GM18519 (cell line): ENCODE measurements around the gene PFDN4.

Experiments used
- ATAC-seq: cut with Tn5 transposase; IDR thresholded peaks from one replicate; pipeline ENCODE4 v1.9.1; 2021; ENCODE audit warnings: mild to moderate bottlenecking, moderate library complexity; ENCODE audit not compliant: unreplicated experiment, low FRiP score

Gene PFDN4

GRCh38 chr20:54172856-54173652 lies 34.8 kb upstream of the PFDN4 start:
- ATAC-seq, result no peak

DNA sequence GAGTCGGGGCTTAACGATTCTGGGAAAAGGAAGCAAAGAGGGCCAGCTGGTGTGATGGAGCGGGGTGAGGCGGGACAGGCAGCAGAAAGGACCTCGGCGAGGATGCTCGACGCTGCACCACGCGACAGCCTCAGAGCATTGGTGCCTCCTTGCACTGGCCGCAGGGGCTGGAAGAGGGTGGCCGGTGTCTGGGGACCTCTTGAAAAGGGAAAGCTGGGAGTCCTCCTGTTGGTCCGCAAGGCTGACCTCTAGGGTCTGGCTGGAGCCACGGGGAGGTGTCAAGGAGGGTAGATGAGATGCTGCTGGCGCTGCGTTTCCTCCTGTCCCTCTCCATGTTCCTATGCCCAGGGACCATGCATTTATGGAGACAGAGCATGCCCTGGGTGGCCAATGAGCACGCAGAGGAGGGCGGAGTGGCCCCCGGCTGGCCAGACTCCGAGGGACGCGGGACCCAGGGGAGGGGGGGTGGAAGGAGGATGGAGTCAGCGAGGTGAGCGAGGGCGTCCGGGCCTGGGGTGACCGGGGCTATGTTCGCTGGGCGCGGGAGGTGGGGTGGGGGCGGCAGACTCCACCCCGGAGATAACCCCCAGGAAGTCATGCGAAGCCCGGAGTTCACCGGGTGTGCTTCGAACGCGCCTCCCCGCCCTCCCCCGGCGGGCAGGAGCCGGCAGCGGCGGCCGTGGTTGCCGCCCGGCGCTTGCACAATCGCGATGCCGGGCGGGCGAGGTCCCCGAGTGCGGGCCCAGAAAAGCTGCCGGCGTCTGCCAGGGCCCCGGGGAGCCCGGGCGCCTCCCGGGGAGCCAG lies 34.0 kb upstream of the PFDN4 start, which contains the start of gene CYP24A1:
Gene CYP24A1, minus strand, starts transcription at position 334 of the 804 bp plus-strand sequence. CDS start 407 bp downstream, outside the sequence.
- ATAC-seq, result no peak

GRCh38 chr20:54174457-54175175 lies 33.3 kb upstream of the PFDN4 start:
- ATAC-seq, result no peak

DNA sequence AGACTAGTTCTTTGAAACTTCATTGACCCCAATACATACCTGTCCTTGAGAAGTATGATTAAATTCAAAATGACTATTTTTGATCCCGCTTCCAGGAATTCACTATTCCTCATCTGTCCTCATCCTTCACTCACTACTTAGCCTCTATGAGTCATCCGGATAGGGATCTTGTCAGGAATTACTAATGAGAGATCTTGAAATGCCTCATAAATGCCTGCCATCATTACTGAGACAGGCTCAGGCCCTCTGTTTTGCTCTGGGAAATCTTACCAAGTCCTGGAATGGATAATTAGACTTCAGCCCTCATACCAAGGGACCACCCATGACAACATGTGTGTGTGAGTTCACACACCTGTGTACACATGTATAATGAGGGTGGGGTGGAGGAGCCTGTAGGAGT lies 31.3 kb upstream of the PFDN4 start:
- ATAC-seq, result no peak

DNA sequence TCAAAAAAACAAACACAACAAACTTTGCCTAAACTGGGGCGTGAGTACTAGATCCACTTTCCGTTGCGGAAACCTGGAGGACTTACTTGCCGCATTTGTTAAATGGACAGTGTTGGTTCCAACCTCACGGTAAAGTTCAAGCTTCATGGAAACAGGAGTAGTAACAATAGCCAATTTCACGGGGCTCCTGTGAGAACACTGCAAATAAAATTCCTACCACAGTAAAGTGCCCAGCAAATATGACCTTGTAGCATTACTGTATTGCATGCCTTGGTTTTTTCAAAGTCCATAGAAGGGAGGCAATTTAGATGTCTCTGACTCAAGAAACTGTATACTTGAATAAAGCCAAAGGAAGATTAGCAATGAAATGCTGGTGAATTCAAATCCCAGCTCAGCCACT lies 30.5 kb upstream of the PFDN4 start:
- ATAC-seq, result no peak

GRCh38 chr20:54178256-54178655 lies 29.6 kb upstream of the PFDN4 start:
- no peak for ATAC-seq

- ATAC-seq, result no peak
Measured at GRCh38 chr20:54179946-54180345, 27.9 kb upstream of the PFDN4 start.

DNA sequence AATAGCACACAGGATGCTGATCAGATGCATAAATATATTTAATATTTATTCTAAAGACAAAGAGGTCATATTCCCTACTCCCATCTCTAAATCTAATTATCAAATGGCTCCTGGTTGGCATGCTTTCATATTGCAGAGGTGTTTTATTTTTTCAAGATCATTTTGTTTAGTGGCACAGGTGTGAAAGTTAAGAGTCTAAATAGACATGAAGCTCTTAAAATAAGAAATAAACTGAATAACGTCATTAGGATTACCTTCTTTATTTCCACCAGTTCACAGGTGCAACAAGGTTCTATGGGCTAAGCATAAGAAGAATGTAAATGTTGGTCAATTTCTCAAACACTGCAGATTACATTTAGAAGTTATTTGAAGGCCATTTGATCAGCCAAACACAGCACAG lies 27.0 kb upstream of the PFDN4 start:
- no peak for ATAC-seq

- no peak for ATAC-seq
Measured at GRCh38 chr20:54184071-54184470, 23.8 kb upstream of the PFDN4 start.

DNA sequence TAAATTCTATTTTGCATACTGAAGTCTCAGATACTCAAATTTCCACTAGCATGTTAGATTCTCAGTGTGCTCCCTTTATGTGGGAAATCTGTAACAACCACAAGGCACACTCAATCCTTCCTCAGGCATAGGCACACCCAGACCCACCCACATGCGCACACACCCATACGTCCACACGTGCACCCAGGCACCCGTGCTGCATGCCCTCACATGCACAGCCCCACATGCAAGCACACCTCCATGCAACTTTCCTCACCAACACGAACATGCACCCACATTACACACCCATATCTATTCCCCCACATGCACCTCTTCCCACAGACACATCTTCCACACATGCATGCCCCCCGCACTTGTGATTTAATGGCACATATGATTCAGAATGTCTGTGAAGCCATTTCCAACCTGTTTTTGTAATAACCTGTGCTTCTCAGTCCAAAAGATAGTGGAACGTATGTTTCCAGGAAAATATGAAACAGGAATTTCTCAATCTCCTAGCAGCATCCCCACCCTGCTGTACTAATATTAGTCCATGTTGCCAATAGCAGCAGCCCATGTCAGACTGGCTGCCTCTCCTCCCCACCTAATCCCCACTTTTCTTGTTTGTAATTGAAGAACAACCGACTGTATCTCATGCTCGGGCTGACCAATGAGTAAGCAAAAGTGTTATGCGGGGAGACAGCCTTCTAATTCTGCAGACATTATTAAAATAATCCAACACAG lies 22.8 kb upstream of the PFDN4 start:
- no peak for ATAC-seq

GRCh38 chr20:54188132-54188849 lies 19.6 kb upstream of the PFDN4 start:
- ATAC-seq, result no peak

GRCh38 chr20:54189630-54190029 lies 18.3 kb upstream of the PFDN4 start:
- ATAC-seq, result no peak

DNA sequence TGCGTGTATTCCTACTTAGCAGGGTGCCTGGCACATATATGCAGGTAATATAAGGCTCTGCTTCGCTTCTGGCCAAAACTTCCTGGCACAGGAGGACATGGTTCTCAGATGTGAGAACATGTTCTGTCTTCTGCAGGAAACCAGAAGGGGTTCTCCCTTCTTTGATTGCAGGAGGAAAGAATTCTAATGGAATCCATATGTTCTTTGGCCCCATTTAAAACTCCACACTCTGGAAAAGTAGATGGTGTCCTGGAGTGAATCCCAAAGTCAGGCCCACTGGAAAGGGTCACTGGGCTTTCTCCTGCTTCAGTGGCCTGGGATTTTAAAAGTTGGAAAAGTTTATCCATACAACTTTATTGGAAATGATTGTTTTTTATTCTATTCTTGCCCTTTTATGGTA lies 17.7 kb upstream of the PFDN4 start:
- ATAC-seq, result no peak

DNA sequence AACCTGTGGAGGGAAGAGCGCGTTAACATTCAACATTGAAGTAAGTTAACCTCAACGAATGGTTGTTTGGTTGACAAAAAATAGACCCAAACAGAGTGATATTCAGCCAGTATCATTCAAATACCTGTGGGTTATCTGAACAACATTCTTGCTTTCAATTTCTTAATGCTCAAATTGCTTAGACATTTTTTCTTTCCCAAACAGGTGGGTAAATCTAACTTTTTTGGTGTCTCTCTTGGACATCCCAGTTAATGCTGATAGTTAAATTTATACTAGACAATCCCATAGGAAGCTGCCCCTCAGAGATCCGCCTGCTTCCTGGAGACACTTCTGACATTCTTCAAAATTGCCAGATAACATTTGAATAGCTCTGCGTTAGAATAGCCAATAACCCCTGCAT lies 14.1 kb upstream of the PFDN4 start:
- ATAC-seq, result no peak

GRCh38 chr20:54194724-54195438 lies 13.0 kb upstream of the PFDN4 start:
- ATAC-seq, result no peak

DNA sequence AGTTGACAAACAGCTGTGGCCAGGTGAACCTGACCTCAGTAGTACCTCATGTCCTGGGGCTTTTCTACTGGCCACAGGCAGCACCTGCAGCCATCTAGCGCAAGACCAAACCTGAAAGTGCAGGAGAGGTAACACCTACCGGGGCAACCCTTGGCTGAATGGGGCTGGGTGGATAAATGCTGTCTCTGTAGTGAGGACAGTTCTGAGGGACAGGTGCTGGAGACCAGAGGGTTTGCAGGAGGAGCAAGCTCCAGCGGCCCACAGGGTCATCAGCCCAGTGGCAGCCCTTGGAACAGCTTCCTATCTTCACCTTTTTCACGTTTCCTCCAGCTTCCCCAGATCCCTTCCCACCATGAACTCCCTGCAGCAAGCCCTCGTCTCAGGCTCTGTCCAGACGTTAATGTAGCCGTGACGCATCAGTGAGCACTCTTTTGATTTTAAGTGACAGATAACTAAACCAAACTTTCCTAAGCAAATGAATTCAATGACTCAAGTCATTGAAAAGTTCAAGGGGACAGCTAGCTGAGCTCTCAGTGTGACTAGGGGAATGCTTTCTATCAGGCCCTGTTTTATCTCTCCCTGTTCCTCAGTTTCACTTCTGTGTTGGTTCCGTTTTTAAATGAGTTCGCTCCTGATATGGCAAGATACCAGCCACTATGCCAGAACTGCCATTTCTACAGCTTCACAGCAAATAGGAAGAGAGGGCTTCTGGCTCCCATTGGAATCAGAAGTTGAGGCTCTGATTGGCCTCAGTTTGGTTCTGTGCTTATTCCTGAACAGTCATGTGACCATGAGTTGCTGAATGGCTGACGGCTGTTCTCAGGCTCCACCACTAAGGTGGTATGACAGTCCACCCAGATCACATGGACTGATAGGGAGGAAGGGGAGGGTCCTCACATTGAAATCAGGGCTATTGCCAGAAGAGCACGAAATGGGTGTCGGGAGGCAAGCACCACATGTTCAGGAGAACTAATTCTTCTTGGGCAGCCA lies 12.1 kb upstream of the PFDN4 start:
- ATAC-seq, result no peak

- no peak for ATAC-seq
Measured at GRCh38 chr20:54197621-54198604, 10.0 kb upstream of the PFDN4 start.
